Hepatocyte (in vitro differentiated cells): Measurements from ENCODE around the gene CHN2. TPM values are rescaled to one million over a fixed set of nuclear protein-coding genes. Genes with fewer than 3 reads are reported as not detected.

ENCODE experiments used
- DNase-seq: peaks from one replicate; pipeline ENCODE4 v3.0.0-alpha.2; 2016; ENCODE audit warnings: low spot score
- H2AFZ ChIP-seq: fragments of 200-600 bp; sonication (generic); 2 replicates; pipeline ENCODE4 v1.6.0; 2016; ENCODE audit warnings: antibody characterized with exemption, mild to moderate bottlenecking
- H3K27ac ChIP-seq: fragments of 200-600 bp; sonication (generic); 2 replicates; pipeline ENCODE4 v1.5.1; 2016; ENCODE audit warnings: mild to moderate bottlenecking
- H3K27me3 ChIP-seq: fragments of 200-600 bp; sonication (generic); 2 replicates; pipeline ENCODE4 v1.6.1; 2016
- H3K36me3 ChIP-seq: fragments of 200-600 bp; sonication (generic); replicated peaks from 2 replicates; pipeline ENCODE4 v1.5.1; 2016; ENCODE audit warnings: low read depth; ENCODE audit not compliant: insufficient read depth
- H3K4me1 ChIP-seq: fragments of 200-600 bp; sonication (generic); 2 replicates; pipeline ENCODE4 v1.5.1; 2016; ENCODE audit warnings: mild to moderate bottlenecking, moderate library complexity; ENCODE audit not compliant: insufficient read depth
- H3K4me2 ChIP-seq: fragments of 200-600 bp; sonication (generic); 2 replicates; pipeline ENCODE4 v1.6.0; 2016
- H3K4me3 ChIP-seq: fragments of 200-600 bp; sonication (generic); 2 replicates; pipeline ENCODE4 v1.5.1; 2016; ENCODE audit warnings: mild to moderate bottlenecking
- H3K79me2 ChIP-seq: fragments of 200-600 bp; sonication (generic); 2 replicates; pipeline ENCODE4 v1.6.0; 2017; ENCODE audit warnings: mild to moderate bottlenecking
- H3K9me2 ChIP-seq: fragments of 200-600 bp; sonication (generic); replicated peaks from 2 replicates; pipeline ENCODE4 v1.6.0; 2017; ENCODE audit warnings: mild to moderate bottlenecking; ENCODE audit not compliant: insufficient read depth
- H3K9me3 ChIP-seq: fragments of 200-600 bp; sonication (generic); 2 replicates; pipeline ENCODE4 v1.5.1; 2016; ENCODE audit warnings: low read depth, mild to moderate bottlenecking
- H4K20me1 ChIP-seq: fragments of 200-600 bp; sonication (generic); 2 replicates; pipeline ENCODE4 v1.6.0; 2016; ENCODE audit warnings: mild to moderate bottlenecking; ENCODE audit not compliant: insufficient read depth, poor library complexity, severe bottlenecking
- EZH2 ChIP-seq: fragments of 200-600 bp; sonication (generic); IDR thresholded peaks from 2 replicates; pipeline ENCODE4 v1.6.1; 2016; ENCODE audit warnings: antibody characterized with exemption, mild to moderate bottlenecking, borderline replicate concordance
- EZH2phosphoT487 ChIP-seq: fragments of 200-600 bp; sonication (generic); IDR thresholded peaks from one replicate; pipeline ENCODE4 v1.6.1; 2018; ENCODE audit warnings: antibody characterized with exemption, mild to moderate bottlenecking, low read depth, moderate library complexity; ENCODE audit not compliant: unreplicated experiment, severe bottlenecking
- WGBS: methylation state at CpG from one replicate; pipeline ENCODE4 v1.1.6; 2016; ENCODE audit warnings: low lambda C conversion rate; ENCODE audit errors: missing lambda C conversion rate; 5-methylcytosine and 5-hydroxymethylcytosine counted together
- polyA plus RNA-seq: library from polyadenylated mRNA; unstranded; fragments of >200 nt; fragmentation: Nextera tagmentation; extraction: Ambion mirVana; gene quantifications from 2 replicates; pipeline ENCODE4 v1.2.1, GENCODE V29; 2016
- total RNA-seq: library from RNA; depleted of rRNA; stranded (reverse); fragments of >200 nt; gene quantifications from 2 replicates; pipeline ENCODE4 v1.2.3, GENCODE V29; 2014
- TF ChIP-seq, protein P1 (sequence below): fragments of 200-600 bp; sonication (generic); IDR thresholded peaks from 2 replicates; pipeline ENCODE4 v1.5.1; 2016; ENCODE audit warnings: antibody characterized with exemption, mild to moderate bottlenecking; ENCODE audit not compliant: poor library complexity

Gene CHN2
- total and polyA plus RNA-seq, 2 experiments from 2014 or later = 8.7 to 12.3 TPM

DNA sequence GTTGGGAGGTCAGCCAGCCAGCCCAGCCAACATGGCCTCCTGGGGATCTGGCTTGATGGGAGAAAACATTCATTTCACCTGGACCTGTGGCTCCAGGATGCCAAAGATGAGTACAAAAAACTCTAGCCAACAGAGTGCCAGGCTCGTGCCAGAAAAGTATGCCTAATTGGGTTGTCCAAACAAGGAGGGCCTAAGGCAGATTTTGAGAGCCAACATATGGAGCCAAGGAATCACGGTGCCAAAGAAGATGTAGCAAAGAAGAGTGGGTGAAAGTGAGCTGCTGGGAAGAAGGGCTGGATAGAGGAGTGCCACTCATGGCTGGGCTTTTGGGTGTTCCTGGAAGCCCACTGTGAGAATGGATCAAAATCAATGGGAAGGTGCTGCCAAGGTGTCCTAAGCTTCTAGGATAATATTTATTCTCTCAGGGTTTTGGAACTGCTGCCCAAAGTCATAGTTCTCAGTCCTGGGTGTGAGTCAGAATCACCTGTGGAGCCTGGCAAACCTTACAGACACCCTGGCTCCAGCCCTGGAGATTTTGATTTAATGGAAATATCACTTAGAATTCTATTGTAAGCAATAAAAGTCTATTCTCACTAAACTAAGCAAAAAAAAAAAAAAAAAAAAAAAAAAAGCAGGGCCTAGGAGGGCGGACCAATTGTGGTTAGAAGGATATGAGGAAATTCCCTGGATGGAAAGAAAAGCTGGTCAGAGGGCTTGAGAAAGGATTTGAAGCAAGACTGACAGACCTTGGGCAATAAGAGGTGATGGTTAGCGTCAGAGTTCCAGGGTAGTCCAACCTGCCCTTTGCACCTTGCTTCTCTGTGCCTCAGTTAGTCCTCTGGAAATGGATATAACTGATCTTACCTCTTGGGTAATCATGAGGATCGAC, 186.9 kb downstream of the CHN2 start:
- DNase-seq = no peak
- H2AFZ ChIP-seq = no peak overlapping the region
- no peaks in the 10 kb centered on the region for H4K20me1 ChIP-seq
- H3K27me3 ChIP-seq = no peaks in the 10 kb centered on the region
- H3K4me3 ChIP-seq = no peak overlapping the region
- no peak overlapping the region for H3K27ac ChIP-seq
- H3K79me2 ChIP-seq = no peaks in the 10 kb centered on the region
- H3K4me2 ChIP-seq = no peak overlapping the region
- TF ChIP-seq EZH2phosphoT487 (no peak), EZH2 (no peak)
- TF ChIP-seq, protein P1, sequence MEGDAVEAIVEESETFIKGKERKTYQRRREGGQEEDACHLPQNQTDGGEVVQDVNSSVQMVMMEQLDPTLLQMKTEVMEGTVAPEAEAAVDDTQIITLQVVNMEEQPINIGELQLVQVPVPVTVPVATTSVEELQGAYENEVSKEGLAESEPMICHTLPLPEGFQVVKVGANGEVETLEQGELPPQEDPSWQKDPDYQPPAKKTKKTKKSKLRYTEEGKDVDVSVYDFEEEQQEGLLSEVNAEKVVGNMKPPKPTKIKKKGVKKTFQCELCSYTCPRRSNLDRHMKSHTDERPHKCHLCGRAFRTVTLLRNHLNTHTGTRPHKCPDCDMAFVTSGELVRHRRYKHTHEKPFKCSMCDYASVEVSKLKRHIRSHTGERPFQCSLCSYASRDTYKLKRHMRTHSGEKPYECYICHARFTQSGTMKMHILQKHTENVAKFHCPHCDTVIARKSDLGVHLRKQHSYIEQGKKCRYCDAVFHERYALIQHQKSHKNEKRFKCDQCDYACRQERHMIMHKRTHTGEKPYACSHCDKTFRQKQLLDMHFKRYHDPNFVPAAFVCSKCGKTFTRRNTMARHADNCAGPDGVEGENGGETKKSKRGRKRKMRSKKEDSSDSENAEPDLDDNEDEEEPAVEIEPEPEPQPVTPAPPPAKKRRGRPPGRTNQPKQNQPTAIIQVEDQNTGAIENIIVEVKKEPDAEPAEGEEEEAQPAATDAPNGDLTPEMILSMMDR = no peak
- no peaks in the 10 kb centered on the region for H3K9me3 ChIP-seq
- H3K36me3 ChIP-seq = no peaks in the 10 kb centered on the region
- 92% methylated on average over 5 of the region's 5 CpGs for WGBS
- H3K4me1 ChIP-seq = peaks cover 8% of the 10 kb centered on the region
- no peaks in the 10 kb centered on the region for H3K9me2 ChIP-seq

DNA sequence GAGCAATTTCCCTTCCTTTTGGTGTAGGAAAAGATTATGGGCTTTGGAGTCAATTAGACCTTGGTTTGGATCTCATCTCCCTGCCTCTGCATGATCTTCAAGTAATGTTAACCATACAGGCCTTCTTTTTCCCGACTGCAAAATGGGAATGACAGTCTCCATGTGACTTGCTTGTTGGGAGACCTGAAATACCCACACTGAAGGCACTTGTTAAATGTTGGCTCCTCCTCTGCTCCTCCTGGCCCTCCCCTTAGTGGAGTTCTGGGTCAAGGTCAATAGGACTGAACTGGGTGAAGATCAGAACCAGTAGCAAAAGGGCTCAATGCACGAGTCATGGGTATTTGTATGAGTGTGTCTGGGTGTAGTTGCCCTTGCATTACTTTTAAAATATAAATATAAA, 189.7 kb downstream of the CHN2 start:
- no peak overlapping the region for H3K4me3 ChIP-seq
- no peaks in the 10 kb centered on the region for H3K4me1 ChIP-seq
- H3K79me2 ChIP-seq = no peaks in the 10 kb centered on the region
- H3K9me3 ChIP-seq = no peaks in the 10 kb centered on the region
- TF ChIP-seq, protein P1 = no peak
- no peak for TF ChIP-seq EZH2
- TF ChIP-seq EZH2phosphoT487 = no peak
- no peaks in the 10 kb centered on the region for H3K36me3 ChIP-seq
- no peak overlapping the region for H3K27ac ChIP-seq
- DNase-seq = no peak
- H3K27me3 ChIP-seq = no peaks in the 10 kb centered on the region
- no peak overlapping the region for H3K4me2 ChIP-seq
- H2AFZ ChIP-seq = no peak overlapping the region
- H3K9me2 ChIP-seq = no peaks in the 10 kb centered on the region
- no peaks in the 10 kb centered on the region for H4K20me1 ChIP-seq
- 100% methylated on average over 2 of the region's 2 CpGs for WGBS

DNA sequence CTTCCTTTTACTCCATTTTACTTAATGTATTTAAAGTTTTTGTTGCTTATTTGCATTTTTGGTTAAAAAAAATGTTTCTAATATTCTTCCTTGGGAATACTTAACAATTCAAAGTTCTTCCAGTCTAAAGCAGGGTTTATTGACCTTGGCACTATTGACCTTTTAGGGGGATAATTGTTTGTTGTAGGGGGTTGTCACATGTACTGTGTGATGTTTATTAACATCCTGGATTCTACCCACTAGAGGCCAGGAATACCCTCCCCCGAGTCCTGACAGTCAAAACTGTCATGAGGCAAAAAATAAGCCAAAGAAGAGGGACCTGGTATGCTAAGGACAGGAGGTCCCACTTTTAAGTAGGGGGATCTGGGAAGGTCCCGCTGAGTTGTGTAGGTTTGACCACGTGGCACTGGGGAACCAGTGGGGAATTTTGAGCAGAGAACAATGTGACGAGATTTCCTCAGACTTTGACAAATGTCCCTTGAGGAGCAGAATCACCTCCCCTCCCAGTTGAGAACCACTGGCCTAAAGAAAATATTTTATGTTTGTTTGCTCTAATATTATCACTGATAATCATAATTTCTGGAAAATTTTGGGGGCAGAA, 190.7 kb downstream of the CHN2 start:
- no peaks in the 10 kb centered on the region for H3K27me3 ChIP-seq
- no peaks in the 10 kb centered on the region for H3K4me1 ChIP-seq
- no peaks in the 10 kb centered on the region for H3K9me2 ChIP-seq
- H3K9me3 ChIP-seq = no peaks in the 10 kb centered on the region
- DNase-seq = no peak
- no peak overlapping the region for H3K4me3 ChIP-seq
- no peak for TF ChIP-seq EZH2phosphoT487
- TF ChIP-seq EZH2 = no peak
- TF ChIP-seq, protein P1 = no peak
- no peak overlapping the region for H2AFZ ChIP-seq
- no peaks in the 10 kb centered on the region for H4K20me1 ChIP-seq
- H3K4me2 ChIP-seq = no peak overlapping the region
- no peaks in the 10 kb centered on the region for H3K36me3 ChIP-seq
- H3K27ac ChIP-seq = no peak overlapping the region
- 69% methylated on average over 4 of the region's 4 CpGs for WGBS
- no peaks in the 10 kb centered on the region for H3K79me2 ChIP-seq
